HEK293 (cell line): ENCODE data around the gene NBDY.

ENCODE experiments used
- CTCF ChIA-PET: fragments of 350-600 bp; formaldehyde crosslinking; extraction: SDS; loops from one replicate; lab custom pipeline; 2021; ENCODE audit warnings: antibody characterized with exemption; lab: Yijun Ruan, JAX
- POLR2A ChIA-PET: fragments of 300-600 bp; formaldehyde crosslinking; extraction: SDS; loops from one replicate; lab custom pipeline; 2020; ENCODE audit warnings: antibody characterized with exemption, inconsistent platforms; lab: Yijun Ruan, JAX
- H3K27ac ChIP-seq: fragments of 200-500 bp; sonication (Bioruptor generic); 2 replicates; pipeline ENCODE4 v1.5.1; 2014; ENCODE audit warnings: low read depth, low read length, control low read depth, inconsistent platforms; ENCODE audit errors: extremely low read depth
- H3K36me3 ChIP-seq, 2 experiments: fragments of 200-500 bp in 1 of 2; sonication (Bioruptor generic) in 1 of 2; 1 replicate in 1 of 2; 2 replicates in 1 of 2; pipeline ENCODE4 v1.5.1; 2014 to 2017; ENCODE audit warnings: inconsistent platforms in 2 of 2, low read length in 2 of 2; ENCODE audit not compliant: control insufficient read depth in 2 of 2, insufficient read depth in 1 of 2
- H3K4me1 ChIP-seq: fragments of 200-500 bp; sonication (Bioruptor generic); 2 replicates; pipeline ENCODE4 v1.5.1; 2014; ENCODE audit warnings: mild to moderate bottlenecking, low read length, inconsistent platforms; ENCODE audit not compliant: control insufficient read depth, insufficient read depth
- H3K4me3 ChIP-seq: 2 replicates; pipeline ENCODE4 v1.5.1; 2011; ENCODE audit warnings: low read depth, mild to moderate bottlenecking, control low read depth, low read length, moderate library complexity
- H3K9me3 ChIP-seq: fragments of 200-500 bp; sonication (Bioruptor generic); 2 replicates; pipeline ENCODE4 v1.5.1; 2014; ENCODE audit warnings: low read depth, low read length, inconsistent platforms; ENCODE audit not compliant: control insufficient read depth, insufficient read depth
- HOXA7 ChIP-seq: sonication (generic); formaldehyde crosslinking; IDR thresholded peaks from 2 replicates; pipeline ENCODE4 v1.8.1; 2022; ENCODE audit warnings: missing genetic modification reagents, borderline replicate concordance
- KLF9 ChIP-seq: fragments of 450-650 bp; formaldehyde crosslinking; IDR thresholded peaks from 2 replicates; pipeline ENCODE4 v1.5.1; 2016; ENCODE audit warnings: missing biosample characterization, missing genetic modification characterization, low read depth
- SP2 ChIP-seq: fragments of 450-650 bp; formaldehyde crosslinking; IDR thresholded peaks from 2 replicates; pipeline ENCODE4 v1.5.1; 2016; ENCODE audit warnings: missing biosample characterization, missing genetic modification characterization
- YY2 ChIP-seq: fragments of 450-650 bp; formaldehyde crosslinking; IDR thresholded peaks from 2 replicates; pipeline ENCODE4 v1.5.1; 2016; ENCODE audit warnings: missing biosample characterization, missing genetic modification characterization
- ZFP41 ChIP-seq: fragments of 450-650 bp; formaldehyde crosslinking; IDR thresholded peaks from 2 replicates; pipeline ENCODE4 v1.5.1; 2016; ENCODE audit warnings: missing biosample characterization, missing genetic modification characterization, borderline replicate concordance
- ZNF211 ChIP-seq: fragments of 450-650 bp; formaldehyde crosslinking; IDR thresholded peaks from 2 replicates; pipeline ENCODE4 v1.5.1; 2016; ENCODE audit warnings: low read depth, missing biosample characterization, missing genetic modification characterization
- ZNF510 ChIP-seq: fragments of 450-650 bp; formaldehyde crosslinking; IDR thresholded peaks from 2 replicates; pipeline ENCODE4 v1.5.1; 2018; ENCODE audit warnings: mild to moderate bottlenecking, missing genetic modification characterization, missing biosample characterization; ENCODE audit not compliant: insufficient replicate concordance
- ZNF76 ChIP-seq: fragments of 450-650 bp; formaldehyde crosslinking; IDR thresholded peaks from 2 replicates; pipeline ENCODE4; 2016; ENCODE audit warnings: low read depth, missing biosample characterization, missing genetic modification characterization, borderline replicate concordance
- ZNF777 ChIP-seq: fragments of 450-650 bp; formaldehyde crosslinking; IDR thresholded peaks from 2 replicates; pipeline ENCODE4 v1.5.1; 2017; ENCODE audit warnings: missing biosample characterization, missing genetic modification characterization, borderline replicate concordance
- ZSCAN16 ChIP-seq: fragments of 450-650 bp; formaldehyde crosslinking; IDR thresholded peaks from 2 replicates; pipeline ENCODE4 v1.5.1; 2016; ENCODE audit warnings: missing biosample characterization, missing genetic modification characterization
- TF ChIP-seq, protein P1 (sequence below): fragments of 450-650 bp; formaldehyde crosslinking; conservative IDR thresholded peaks from 2 replicates; pipeline ENCODE4 v1.5.1; 2016; ENCODE audit warnings: low read depth, missing biosample characterization, missing genetic modification characterization
- TF ChIP-seq, protein P2 (sequence below): fragments of 450-650 bp; formaldehyde crosslinking; IDR thresholded peaks from 2 replicates; pipeline ENCODE4 v1.5.1; 2016; ENCODE audit warnings: missing biosample characterization, missing genetic modification characterization
- TF ChIP-seq, protein P3 (sequence below): fragments of 450-650 bp; formaldehyde crosslinking; IDR thresholded peaks from 2 replicates; pipeline ENCODE4 v1.5.1; 2016; ENCODE audit warnings: missing biosample characterization, missing genetic modification characterization
- TF ChIP-seq, protein P4 (sequence below): fragments of 450-650 bp; formaldehyde crosslinking; IDR thresholded peaks from 2 replicates; pipeline ENCODE4 v1.5.1; 2016; ENCODE audit warnings: missing biosample characterization, missing genetic modification characterization
- TF ChIP-seq, protein P5 (sequence below): fragments of 450-650 bp; formaldehyde crosslinking; IDR thresholded peaks from 2 replicates; pipeline ENCODE4 v1.5.1; 2016; ENCODE audit warnings: missing biosample characterization, missing genetic modification characterization

NBDY gene

DNA sequence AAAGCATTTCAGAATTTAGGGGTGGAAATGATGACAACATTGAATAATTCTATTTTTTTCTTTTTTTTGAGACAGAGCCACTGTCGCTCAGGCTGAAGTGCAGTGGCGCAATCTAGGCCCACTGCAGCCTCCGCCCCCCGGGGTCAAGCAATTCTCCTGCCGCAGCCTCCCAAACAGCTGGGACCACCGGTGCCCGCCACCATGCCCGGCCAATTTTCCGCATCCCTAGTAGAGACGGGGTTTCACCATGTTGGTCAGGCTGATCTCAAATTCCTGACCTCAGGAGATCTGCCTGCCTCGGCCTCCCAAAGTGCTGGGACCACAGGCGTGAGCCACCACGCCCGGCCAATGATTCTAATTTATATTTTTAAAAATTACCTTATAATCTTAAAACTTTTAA is 7.2 kb downstream of the NBDY start (continued):
- TF ChIP-seq, protein P1, sequence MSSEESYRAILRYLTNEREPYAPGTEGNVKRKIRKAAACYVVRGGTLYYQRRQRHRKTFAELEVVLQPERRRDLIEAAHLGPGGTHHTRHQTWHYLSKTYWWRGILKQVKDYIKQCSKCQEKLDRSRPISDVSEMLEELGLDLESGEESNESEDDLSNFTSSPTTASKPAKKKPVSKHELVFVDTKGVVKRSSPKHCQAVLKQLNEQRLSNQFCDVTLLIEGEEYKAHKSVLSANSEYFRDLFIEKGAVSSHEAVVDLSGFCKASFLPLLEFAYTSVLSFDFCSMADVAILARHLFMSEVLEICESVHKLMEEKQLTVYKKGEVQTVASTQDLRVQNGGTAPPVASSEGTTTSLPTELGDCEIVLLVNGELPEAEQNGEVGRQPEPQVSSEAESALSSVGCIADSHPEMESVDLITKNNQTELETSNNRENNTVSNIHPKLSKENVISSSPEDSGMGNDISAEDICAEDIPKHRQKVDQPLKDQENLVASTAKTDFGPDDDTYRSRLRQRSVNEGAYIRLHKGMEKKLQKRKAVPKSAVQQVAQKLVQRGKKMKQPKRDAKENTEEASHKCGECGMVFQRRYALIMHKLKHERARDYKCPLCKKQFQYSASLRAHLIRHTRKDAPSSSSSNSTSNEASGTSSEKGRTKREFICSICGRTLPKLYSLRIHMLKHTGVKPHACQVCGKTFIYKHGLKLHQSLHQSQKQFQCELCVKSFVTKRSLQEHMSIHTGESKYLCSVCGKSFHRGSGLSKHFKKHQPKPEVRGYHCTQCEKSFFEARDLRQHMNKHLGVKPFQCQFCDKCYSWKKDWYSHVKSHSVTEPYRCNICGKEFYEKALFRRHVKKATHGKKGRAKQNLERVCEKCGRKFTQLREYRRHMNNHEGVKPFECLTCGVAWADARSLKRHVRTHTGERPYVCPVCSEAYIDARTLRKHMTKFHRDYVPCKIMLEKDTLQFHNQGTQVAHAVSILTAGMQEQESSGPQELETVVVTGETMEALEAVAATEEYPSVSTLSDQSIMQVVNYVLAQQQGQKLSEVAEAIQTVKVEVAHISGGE: no peak
- TF ChIP-seq, protein P2, sequence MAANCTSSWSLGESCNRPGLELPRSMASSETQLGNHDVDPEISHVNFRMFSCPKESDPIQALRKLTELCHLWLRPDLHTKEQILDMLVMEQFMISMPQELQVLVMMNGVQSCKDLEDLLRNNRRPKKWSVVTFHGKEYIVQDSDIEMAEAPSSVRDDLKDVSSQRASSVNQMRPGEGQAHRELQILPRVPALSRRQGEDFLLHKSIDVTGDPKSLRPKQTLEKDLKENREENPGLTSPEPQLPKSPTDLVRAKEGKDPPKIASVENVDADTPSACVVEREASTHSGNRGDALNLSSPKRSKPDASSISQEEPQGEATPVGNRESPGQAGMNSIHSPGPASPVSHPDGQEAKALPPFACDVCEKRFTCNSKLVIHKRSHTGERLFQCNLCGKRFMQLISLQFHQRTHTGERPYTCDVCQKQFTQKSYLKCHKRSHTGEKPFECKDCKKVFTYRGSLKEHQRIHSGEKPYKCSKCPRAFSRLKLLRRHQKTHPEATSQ (tag by site-specific recombination): no peak
- TF ChIP-seq, protein P3, sequence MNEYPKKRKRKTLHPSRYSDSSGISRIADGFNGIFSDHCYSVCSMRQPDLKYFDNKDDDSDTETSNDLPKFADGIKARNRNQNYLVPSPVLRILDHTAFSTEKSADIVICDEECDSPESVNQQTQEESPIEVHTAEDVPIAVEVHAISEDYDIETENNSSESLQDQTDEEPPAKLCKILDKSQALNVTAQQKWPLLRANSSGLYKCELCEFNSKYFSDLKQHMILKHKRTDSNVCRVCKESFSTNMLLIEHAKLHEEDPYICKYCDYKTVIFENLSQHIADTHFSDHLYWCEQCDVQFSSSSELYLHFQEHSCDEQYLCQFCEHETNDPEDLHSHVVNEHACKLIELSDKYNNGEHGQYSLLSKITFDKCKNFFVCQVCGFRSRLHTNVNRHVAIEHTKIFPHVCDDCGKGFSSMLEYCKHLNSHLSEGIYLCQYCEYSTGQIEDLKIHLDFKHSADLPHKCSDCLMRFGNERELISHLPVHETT (tag by site-specific recombination): no peak
- TF ChIP-seq ZNF777 (tag by site-specific recombination) (no peak), ZNF510 (no peak), HOXA7 (CRISPR knock-in tag) (no peak), ZFP41 (no peak), YY2 (tag by site-specific recombination) (no peak), ZSCAN16 (tag by site-specific recombination) (no peak)
- TF ChIP-seq, protein P4, sequence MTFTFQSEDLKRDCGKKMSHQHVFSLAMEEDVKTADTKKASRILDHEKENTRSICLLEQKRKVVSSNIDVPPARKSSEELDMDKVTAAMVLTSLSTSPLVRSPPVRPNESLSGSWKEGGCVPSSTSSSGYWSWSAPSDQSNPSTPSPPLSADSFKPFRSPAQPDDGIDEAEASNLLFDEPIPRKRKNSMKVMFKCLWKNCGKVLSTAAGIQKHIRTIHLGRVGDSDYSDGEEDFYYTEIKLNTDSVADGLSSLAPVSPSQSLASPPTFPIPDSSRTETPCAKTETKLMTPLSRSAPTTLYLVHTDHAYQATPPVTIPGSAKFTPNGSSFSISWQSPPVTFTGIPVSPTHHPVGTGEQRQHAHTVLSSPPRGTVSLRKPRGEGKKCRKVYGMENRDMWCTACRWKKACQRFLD (tag by site-specific recombination): no peak
- TF ChIP-seq, protein P5, sequence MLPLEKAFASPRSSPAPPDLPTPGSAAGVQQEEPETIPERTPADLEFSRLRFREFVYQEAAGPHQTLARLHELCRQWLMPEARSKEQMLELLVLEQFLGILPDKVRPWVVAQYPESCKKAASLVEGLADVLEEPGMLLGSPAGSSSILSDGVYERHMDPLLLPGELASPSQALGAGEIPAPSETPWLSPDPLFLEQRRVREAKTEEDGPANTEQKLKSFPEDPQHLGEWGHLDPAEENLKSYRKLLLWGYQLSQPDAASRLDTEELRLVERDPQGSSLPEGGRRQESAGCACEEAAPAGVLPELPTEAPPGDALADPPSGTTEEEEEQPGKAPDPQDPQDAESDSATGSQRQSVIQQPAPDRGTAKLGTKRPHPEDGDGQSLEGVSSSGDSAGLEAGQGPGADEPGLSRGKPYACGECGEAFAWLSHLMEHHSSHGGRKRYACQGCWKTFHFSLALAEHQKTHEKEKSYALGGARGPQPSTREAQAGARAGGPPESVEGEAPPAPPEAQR: no peak

DNA sequence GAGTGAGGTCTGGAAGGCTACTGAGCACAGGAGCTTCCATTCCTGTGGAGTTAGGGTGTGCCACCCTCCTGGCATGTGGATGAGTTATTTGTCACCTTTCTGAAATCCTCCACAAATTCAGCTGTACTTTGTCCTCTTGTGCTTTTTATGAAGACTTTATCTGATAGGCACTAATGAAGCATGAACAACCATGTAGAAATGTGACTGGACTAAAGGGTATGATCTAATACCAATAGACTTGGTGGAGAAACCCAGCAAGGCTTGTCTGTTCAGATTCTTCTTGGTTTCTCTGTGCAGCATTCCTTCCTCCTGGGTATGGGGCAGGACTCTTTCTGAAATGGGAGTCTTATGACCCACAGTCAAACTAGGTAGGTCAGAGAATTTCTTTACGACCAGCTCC is 9.6 kb downstream of the NBDY start:
- Histone ChIP-seq H3K9me3 (peaks cover 4% of the 10 kb centered on the region), H3K4me3 (no peak overlapping the region), H3K4me1 (no peaks in the 10 kb centered on the region), H3K27ac (no peak overlapping the region), H3K36me3 (peaks cover 0 to 25% of the 10 kb centered on the region in 2 experiments; a peak in 2 of 3 replicates)
- ChIA-PET CTCF (interaction anchor here (0.7 kb wide), 1 partner anchor 9 kb away, joined by 3 read pairs; the partner anchor contains the start of gene NBDY), POLR2A (no interaction called here)
- TF ChIP-seq ZNF76: no peak
- TF ChIP-seq KLF9 (tag by site-specific recombination): no peak
- TF ChIP-seq ZSCAN16 (tag by site-specific recombination): no peak
- no peak for TF ChIP-seq ZNF211 (tag by site-specific recombination)
- TF ChIP-seq SP2 (tag by site-specific recombination): no peak
